Left ventricle myocardium inferior (tissue), 1 donor: ENCODE results near the gene HSD11B1L. TPM values are rescaled to one million over a fixed set of nuclear protein-coding genes. Genes with fewer than 3 reads are reported as not detected.

Experiments
- DNase-seq: peaks from one replicate; pipeline ENCODE4 v3.0.0-alpha.2; 2020
- H3K27ac ChIP-seq: fragments of 200-600 bp; replicated peaks from 2 replicates; pipeline ENCODE4 v1.8.0; 2021
- H3K27me3 ChIP-seq: fragments of 200-600 bp; 2 replicates; pipeline ENCODE4 v1.8.0; 2021; ENCODE audit warnings: low read depth
- H3K36me3 ChIP-seq: fragments of 200-600 bp; 2 replicates; pipeline ENCODE4 v1.8.0; 2021
- H3K4me1 ChIP-seq: fragments of 200-600 bp; 2 replicates; pipeline ENCODE4 v1.8.0; 2021
- H3K4me3 ChIP-seq: fragments of 200-600 bp; 2 replicates; pipeline ENCODE4 v1.8.0; 2021; ENCODE audit warnings: mild to moderate bottlenecking, moderate library complexity
- H3K9me3 ChIP-seq: fragments of 200-600 bp; replicated peaks from 2 replicates; pipeline ENCODE4 v1.8.0; 2021
- CTCF ChIP-seq: fragments of 200-600 bp; IDR thresholded peaks from 2 replicates; pipeline ENCODE4 v1.8.0; 2021; ENCODE audit warnings: antibody characterized with exemption, mild to moderate bottlenecking, borderline replicate concordance
- intact Hi-C: fragments of 100-400 bp; cut with micrococcal nuclease; formaldehyde crosslinking; loops from one replicate; pipeline ENCODE4 v1.11.0; 2022
- total RNA-seq: library from RNA; stranded (reverse); fragmentation: NEBNext Ultra II Directional; extraction: Animal tissue kit (Norgen Biotek cat#: 25700); gene quantifications from one replicate; pipeline ENCODE4 v1.2.1, GENCODE V29; 2021
- donor health status: DM: no; HTN: yes; CAD: no; lungs with severe emphysema.

Gene HSD11B1L
- total RNA-seq, 1 donor from 2014 or later = 4.5 TPM

GRCh38 chr19:5666921-5667610, 13.8 kb upstream of the HSD11B1L start:
- Histone ChIP-seq H3K4me1 (no peaks in the 10 kb centered on the region), H3K9me3 (no peaks in the 10 kb centered on the region), H3K36me3 (peaks cover 81% of the 10 kb centered on the region), H3K27ac (no peak overlapping the region), H3K4me3 (no peak overlapping the region), H3K27me3 (no peaks in the 10 kb centered on the region)
- no peak for TF ChIP-seq CTCF
- intact Hi-C loops = no loop called here
- no peak for DNase-seq

GRCh38 chr19:5667751-5668271, 13.0 kb upstream of the HSD11B1L start:
- Histone ChIP-seq H3K4me1 (no peaks in the 10 kb centered on the region), H3K9me3 (no peaks in the 10 kb centered on the region), H3K27ac (no peak overlapping the region), H3K36me3 (peaks cover 73% of the 10 kb centered on the region), H3K27me3 (no peaks in the 10 kb centered on the region), H3K4me3 (no peak overlapping the region)
- TF ChIP-seq CTCF = no peak
- DNase-seq = no peak
- intact Hi-C loops = no loop called here

- intact Hi-C loops = no loop called here
- Histone ChIP-seq H3K27me3 (no peaks in the 10 kb centered on the region), H3K36me3 (peaks cover 59% of the 10 kb centered on the region), H3K4me1 (no peaks in the 10 kb centered on the region), H3K4me3 (no peak overlapping the region), H3K9me3 (no peaks in the 10 kb centered on the region), H3K27ac (no peak overlapping the region)
- DNase-seq = peak; percentile 1
- no peak for TF ChIP-seq CTCF
Observed at GRCh38 chr19:5669212-5669611, 11.6 kb upstream of the HSD11B1L start.

GRCh38 chr19:5671600-5671999, 9.2 kb upstream of the HSD11B1L start:
- no peak for TF ChIP-seq CTCF
- H3K36me3 ChIP-seq = peaks cover 36% of the 10 kb centered on the region
- no peak overlapping the region for H3K4me3 ChIP-seq
- no peaks in the 10 kb centered on the region for H3K27me3 ChIP-seq
- peaks cover 16% of the 10 kb centered on the region for H3K4me1 ChIP-seq
- no peak overlapping the region for H3K27ac ChIP-seq
- DNase-seq = peak; percentile 6
- intact Hi-C loops = no loop called here
- no peaks in the 10 kb centered on the region for H3K9me3 ChIP-seq

- no peaks in the 10 kb centered on the region for H3K9me3 ChIP-seq
- H3K27me3 ChIP-seq = no peaks in the 10 kb centered on the region
- no peak overlapping the region for H3K4me3 ChIP-seq
- H3K4me1 ChIP-seq = peaks cover 19% of the 10 kb centered on the region
- H3K27ac ChIP-seq = no peak overlapping the region
- TF ChIP-seq CTCF = no peak
- H3K36me3 ChIP-seq = peaks cover 30% of the 10 kb centered on the region
- no peak for DNase-seq
- intact Hi-C loops = no loop called here
Observed at GRCh38 chr19:5672708-5673459, 7.9 kb upstream of the HSD11B1L start.
